Stimulated activated CD8-positive, alpha-beta memory T cell treated with anti-CD3 and anti-CD28 coated beads, Interleukin-7, amount 100 ng/mL, for 4 hours (primary cell): ENCODE data around the gene SEC14L6.
"Not testable (repeated sequence)": the region's sequence is repeated elsewhere in the genome, so short reads cannot be mapped to it uniquely, and the experiment has no call there.

Experiments used
- DNase-seq, 2 donors: peaks; one replicate each; pipeline ENCODE4 v3.0.0-alpha.2; 2020; ENCODE audit warnings: low read depth in 2 of 2

SEC14L6 gene

DNA sequence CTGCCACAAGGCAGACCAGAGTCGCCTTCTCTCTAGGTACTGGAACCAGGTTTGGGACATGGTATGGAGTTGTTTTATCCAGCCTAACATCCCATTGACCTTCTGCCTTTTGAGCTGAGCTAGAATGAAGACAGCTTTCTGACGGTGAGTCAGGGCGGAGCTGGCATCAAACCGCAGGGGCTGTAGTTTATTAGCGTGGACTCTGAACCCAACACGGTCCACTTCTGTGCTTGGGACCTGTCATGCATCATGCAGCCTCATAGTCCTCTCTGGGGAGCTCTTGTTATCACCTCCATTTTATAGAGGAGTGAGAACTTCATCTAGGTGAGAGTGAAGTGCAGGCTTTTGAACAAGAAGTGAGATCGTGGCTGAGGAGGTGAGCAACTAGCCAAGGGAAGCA lies 19.6 kb upstream of the SEC14L6 start:
- no peak for DNase-seq

GRCh38 chr22:30565341-30565740 lies 18.8 kb upstream of the SEC14L6 start:
- DNase-seq, result no peak

GRCh38 chr22:30564761-30565119 lies 18.2 kb upstream of the SEC14L6 start:
- DNase-seq, result no peak

DNA sequence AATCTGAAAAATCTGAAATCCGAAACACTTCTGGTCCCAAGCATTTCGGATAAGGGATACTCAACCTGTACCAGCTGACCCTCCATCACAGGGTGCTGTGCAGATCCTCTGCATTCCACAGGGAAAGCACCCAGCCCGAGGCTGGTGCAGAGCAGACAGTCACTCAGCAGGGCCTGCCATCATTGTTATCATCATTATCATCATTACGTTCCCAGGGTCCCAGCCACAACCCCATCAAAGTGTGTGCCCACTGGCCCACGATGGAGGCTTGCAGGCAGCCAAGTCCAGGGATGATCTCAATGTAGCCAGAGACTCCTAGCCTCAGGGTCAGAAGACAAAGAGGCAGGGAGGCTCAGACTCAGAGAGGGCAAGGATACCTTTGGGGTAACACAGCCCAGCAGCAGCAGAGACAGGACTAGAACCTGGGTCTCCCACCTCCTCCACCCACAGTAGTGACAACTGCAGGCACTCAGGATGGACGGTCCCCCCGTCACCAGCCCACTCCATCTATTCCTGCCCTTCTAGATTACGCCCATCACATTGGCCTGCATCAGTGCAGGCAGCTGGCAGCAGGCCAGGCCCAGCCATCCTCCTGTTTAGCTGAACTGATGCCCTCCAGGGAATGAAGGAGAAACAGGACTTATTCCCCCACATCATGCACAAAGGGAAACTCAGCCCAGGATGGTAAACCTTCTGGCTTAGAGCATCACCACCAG lies 17.7 kb upstream of the SEC14L6 start:
- DNase-seq, result no peak

DNA sequence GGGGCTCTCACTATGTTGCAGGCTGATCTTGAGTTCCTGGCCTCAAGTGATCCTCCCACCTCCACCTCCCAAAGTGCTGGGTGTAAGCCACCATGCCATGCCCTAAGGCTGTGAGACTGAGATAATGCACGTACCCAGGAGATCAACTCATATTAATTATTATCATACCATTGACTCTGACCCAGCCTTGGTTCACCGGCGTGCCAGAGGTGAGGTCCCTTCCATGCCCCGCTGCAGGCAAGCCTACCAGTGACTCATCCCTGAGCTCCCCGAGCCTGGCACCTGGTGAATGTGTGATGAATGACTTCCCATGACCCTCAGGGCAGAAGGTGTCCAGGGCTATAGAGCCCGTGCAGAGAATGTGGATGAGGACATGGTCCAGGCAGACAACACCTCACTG lies 15.8 kb upstream of the SEC14L6 start:
- DNase-seq, result no peak

- no peak for DNase-seq
Measured at GRCh38 chr22:30561402-30562189, 15.1 kb upstream of the SEC14L6 start.

- not testable (repeated sequence) for DNase-seq
Measured at GRCh38 chr22:30560643-30561202, 14.2 kb upstream of the SEC14L6 start.

- DNase-seq, result no peak
Measured at GRCh38 chr22:30559889-30560288, 13.3 kb upstream of the SEC14L6 start.

- DNase-seq, result no peak
Measured at GRCh38 chr22:30557243-30557642, 10.7 kb upstream of the SEC14L6 start.

DNA sequence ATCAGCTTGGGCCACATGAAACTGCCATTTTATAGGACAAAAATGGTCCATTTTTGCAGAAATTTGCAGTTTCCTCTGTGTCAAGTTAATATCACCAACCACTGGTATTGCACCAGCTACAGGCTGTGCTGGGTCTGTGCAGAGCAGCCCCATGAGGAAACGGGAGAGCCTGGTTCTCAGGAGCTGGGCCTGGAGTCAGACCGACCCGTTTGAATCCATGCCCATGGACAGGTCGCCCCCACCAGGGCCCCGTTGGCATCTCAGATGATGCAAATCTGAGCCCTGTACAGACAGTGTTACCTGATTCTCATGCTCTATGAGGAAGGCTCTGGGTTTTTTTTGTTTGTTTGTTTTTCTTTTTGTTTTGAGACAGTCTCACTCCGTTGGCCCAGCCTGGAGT lies 9.8 kb upstream of the SEC14L6 start:
- DNase-seq, result no peak

- no peak for DNase-seq
Measured at GRCh38 chr22:30555282-30556210, 9.0 kb upstream of the SEC14L6 start.

GRCh38 chr22:30553971-30554370 lies 7.4 kb upstream of the SEC14L6 start:
- no peak for DNase-seq

GRCh38 chr22:30552719-30553118 lies 6.2 kb upstream of the SEC14L6 start:
- no peak for DNase-seq

DNA sequence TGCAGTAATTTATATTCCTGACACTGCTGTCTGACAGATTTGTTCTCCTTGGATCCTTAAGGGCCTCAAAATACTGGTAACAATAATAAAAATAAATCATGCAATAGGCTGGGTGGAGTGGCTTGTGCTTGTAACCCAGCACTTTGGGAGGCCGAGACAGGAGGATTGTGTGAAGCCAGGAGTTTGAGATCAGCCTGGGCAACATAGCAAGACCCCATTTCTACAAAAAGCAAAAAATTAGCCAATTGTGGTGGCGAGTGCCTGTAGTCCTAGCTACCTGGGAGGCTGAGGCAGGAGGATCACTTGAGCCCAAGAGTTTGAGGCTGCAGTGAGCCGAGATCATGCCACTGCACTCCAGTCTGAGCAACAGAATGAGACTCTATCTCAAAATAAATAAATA lies 5.3 kb upstream of the SEC14L6 start:
- not testable (repeated sequence) for DNase-seq

- DNase-seq, result no peak
Measured at GRCh38 chr22:30547188-30547587, 647 bp upstream of the SEC14L6 start.

DNA sequence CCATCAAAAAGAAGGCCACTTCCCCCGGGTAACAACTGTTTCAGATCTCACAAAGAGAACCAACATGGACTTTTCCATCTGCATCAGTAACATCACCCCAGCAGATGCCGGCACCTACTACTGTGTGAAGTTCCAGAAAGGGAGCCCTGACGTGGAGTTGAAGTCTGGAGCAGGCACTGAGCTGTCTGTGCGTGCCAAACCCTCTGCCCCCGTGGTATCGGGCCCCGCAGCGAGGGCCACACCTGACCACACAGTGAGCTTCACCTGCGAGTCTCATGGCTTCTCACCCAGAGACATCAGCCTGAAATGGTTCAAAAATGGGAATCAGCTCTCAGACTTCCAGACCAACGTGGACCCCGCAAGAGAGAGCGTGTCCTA lies 3.7 kb downstream of the SEC14L6 start:
- DNase-seq, result no peak

DNA sequence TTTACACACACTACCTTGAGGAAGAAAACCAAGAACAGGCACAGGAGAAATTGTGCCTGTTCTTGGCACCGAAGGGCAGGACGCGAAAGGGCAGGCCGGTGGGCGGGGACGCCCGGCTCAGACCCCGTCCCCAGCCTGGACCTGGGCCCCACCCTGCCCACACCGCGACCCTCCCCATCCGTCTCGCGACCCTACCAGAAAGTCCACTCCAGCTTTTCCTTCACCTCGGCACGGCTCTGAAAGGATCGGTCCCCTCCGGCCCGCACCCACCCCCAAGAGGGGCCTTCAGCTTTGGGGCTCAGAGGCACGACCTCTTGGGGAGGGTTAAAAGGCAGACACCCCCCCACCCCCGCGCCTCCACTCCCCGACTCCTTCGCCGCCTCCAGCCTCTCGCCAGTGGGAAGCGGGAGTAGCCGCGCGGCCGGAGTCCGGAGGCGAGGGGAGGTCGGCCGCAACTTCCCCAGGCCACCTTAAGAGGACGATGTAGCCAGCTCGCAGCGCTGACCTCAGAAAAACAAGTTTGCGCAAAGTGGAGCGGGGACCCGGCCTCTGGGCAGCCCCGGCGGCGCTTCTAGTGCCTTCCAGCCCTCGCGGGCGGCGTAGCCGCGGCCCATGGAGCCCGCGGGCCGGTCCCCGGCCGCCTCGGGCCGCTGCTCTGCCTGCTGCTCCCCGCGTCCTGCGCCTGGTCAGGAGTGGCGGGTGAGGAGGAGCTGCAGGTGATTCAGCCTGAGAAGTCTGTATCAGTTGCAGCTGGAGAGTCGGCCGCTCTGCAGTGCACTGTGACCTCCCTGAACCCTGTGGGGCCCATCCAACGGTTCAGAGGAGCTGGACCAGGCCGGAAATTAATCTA lies 4.4 kb downstream of the SEC14L6 start:
- no peak for DNase-seq

DNA sequence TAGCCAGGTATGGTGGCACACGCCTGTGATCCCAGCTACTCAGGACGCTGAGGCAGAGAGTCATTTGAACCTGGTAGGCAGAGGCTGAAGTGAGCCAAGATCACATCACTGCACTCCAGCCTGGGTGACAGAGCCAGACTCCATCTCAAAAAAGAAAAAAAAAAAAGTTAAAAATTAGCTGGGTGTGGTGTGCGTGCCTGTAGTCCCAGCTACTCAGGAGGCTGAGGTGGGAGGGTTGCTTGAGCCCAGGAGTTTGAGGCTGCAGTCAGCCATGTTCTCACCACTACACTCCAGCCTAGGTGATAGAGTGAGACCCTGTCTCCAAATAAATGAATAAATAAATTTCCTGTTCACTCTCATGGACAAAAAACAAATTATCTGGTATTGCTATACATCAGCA lies 5.0 kb downstream of the SEC14L6 start:
- DNase-seq, result not testable (repeated sequence)

DNA sequence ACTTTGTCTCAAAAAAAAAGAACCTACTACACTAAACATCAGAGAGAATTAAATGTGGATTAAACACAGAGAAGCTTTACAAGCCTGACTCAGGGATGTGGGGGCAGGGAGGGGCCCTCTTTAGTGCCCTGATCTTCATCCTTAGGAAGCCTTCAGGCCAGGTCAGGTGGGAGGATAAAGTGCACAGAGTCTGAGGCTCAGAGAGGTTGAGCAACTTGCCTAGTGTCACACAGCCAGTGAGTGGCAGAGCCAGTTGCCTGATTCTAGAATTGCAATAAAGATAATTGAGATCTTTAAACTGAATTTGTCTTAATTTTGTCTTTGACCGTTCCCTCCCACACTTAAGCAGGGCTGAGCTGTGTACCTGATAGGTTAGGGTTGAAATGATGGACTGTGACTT lies 7.2 kb downstream of the SEC14L6 start:
- DNase-seq, result no peak

- DNase-seq, result no peak
Measured at GRCh38 chr22:30538280-30538679, 8.3 kb downstream of the SEC14L6 start.

DNA sequence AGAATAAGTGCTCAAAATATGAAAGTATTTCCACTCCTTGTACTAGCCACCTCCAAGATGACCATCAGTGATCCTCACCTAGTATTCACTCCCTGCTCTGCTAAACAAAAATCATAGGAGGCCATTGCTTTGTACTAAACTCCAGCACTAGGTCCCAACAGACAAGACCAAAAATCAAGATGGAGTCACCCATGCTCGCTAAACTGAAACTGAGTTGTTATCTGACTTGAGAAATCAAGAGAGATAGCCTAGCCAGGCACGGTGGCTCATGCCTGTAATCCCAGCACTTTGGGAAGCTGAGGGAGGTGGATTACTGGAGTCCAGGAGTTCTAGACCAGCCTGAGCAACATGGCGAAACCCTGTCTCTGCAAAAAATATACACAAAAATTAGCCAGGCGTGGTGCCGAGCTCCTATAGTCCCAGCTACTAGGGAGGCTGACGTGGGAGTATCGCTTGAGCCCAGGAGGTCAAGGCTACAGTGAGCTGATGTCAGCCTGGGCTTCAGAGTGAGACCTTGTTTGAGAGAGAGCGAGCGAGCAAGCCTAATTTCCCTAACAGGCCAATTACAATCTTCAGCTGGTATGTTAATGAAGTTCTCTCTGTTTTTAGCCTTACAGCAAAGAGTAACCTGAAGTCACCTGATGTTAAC lies 9.3 kb downstream of the SEC14L6 start:
- DNase-seq, result no peak
